GM12801 (cell line): ENCODE results near the gene TMIGD3.

Experiments
- TF ChIP-seq, protein P1 (sequence below): IDR thresholded peaks from one replicate; pipeline ENCODE4 v1.5.1; 2011; ENCODE audit warnings: control low read depth; ENCODE audit not compliant: insufficient read length; ENCODE audit errors: extremely low read depth

TMIGD3 gene

DNA sequence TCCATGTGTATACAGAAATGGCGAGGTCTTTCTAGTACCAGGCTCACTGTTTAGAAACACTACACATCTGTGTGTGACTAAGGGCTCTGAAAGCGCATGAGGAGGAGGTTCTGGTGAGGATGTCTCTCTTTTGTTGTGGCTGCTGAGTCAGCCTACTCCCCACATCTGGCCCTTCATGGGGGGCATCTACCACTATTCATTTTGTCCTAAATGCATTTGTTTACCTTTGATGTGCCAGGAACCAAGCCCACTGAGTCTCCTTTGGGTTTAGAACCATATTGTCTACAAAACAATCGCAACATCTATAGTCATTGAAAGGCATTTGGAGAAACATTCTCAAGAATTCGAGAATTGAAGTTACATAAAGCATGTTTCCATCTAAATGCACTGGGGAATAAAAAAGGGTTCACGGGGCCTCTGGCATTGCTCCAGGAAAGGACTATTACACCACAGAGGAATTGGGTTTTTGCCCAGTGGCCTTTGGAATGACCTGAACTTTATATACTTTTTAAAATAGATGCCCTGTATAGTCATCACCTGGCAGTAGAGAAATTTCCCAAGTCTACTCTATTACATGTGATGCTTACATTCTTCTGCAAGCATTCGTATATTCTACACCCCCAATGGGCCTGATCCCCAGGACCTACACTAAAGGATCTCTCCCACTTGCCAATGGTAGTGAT is 35.1 kb upstream of the TMIGD3 start:
- TF ChIP-seq, protein P1, sequence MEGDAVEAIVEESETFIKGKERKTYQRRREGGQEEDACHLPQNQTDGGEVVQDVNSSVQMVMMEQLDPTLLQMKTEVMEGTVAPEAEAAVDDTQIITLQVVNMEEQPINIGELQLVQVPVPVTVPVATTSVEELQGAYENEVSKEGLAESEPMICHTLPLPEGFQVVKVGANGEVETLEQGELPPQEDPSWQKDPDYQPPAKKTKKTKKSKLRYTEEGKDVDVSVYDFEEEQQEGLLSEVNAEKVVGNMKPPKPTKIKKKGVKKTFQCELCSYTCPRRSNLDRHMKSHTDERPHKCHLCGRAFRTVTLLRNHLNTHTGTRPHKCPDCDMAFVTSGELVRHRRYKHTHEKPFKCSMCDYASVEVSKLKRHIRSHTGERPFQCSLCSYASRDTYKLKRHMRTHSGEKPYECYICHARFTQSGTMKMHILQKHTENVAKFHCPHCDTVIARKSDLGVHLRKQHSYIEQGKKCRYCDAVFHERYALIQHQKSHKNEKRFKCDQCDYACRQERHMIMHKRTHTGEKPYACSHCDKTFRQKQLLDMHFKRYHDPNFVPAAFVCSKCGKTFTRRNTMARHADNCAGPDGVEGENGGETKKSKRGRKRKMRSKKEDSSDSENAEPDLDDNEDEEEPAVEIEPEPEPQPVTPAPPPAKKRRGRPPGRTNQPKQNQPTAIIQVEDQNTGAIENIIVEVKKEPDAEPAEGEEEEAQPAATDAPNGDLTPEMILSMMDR = no peak

DNA sequence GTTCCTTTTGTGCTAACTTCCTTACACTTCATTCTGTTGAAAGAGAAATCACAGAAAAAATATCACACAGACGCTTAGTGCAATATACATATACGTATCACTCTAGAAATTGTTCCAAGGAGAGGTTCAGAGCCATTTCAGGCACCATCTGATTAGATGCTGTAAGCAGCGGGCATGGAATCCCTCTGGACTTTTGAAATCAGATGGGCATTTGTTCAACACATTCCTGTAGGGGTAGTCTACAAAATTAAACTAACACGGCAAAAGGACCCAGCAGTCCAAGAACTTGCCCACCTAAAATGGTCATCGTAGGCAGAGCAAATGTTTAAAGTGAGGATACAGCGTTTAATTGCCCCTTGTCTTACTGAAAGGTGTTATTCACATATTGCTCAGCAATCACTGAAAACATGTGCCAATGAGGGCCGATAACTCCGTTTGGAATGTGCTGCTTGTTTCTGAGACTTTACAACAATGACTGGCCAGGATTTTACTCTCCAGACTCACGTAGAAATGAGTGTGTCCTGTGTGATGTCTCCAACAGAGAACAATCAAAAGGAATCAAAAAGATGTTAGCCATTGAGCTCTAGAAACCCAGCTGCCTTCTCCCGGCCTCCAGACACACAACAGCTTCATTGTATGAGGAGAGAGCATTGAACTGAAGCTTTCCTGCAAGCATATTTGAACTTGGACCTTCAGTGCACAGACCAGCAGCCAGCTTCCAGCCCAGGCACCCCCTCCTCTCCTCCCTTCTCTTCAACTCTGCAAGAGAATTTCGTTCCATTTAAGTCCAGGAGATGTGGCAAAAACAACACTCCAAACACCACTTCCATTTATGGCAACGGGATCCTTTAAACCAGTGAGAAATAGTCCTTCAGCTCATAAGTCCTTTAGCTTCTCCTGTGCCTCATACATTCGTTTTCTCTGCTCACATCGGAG is 32.1 kb upstream of the TMIGD3 start:
- TF ChIP-seq, protein P1 = no peak

- TF ChIP-seq, protein P1 = no peak
Observed at GRCh38 chr1:111520053-111520452, 16.6 kb upstream of the TMIGD3 start.

- TF ChIP-seq, protein P1 = no peak
Observed at GRCh38 chr1:111517469-111518225, 14.2 kb upstream of the TMIGD3 start.

GRCh38 chr1:111516005-111516535 is 12.6 kb upstream of the TMIGD3 start:
- TF ChIP-seq, protein P1 = no peak

- TF ChIP-seq, protein P1 = no peak
Observed at GRCh38 chr1:111515291-111516004, 12.0 kb upstream of the TMIGD3 start.
